Osteocyte (in vitro differentiated cells): Measurements from ENCODE around the gene FARS2. TPM values are rescaled to one million over a fixed set of nuclear protein-coding genes. Genes with fewer than 3 reads are reported as not detected.

ENCODE experiments used
- DNase-seq: peaks from one replicate; pipeline ENCODE4 v3.0.0; 2021; ENCODE audit warnings: mixed read lengths; ENCODE audit not compliant: unreplicated experiment; ENCODE audit errors: extremely low spot score
- H3K27ac Mint-ChIP-seq: one replicate; pipeline ENCODE4 v1.8.0; 2021; ENCODE audit warnings: mild to moderate bottlenecking, mixed read lengths; ENCODE audit not compliant: unreplicated experiment
- H3K27me3 Mint-ChIP-seq: one replicate; pipeline ENCODE4 v1.8.0; 2021; ENCODE audit warnings: mixed read lengths; ENCODE audit not compliant: unreplicated experiment
- H3K36me3 Mint-ChIP-seq: one replicate; pipeline ENCODE4 v1.8.0; 2021; ENCODE audit warnings: mixed read lengths; ENCODE audit not compliant: unreplicated experiment
- H3K4me1 Mint-ChIP-seq: one replicate; pipeline ENCODE4 v1.8.0; 2021; ENCODE audit warnings: mixed read lengths; ENCODE audit not compliant: unreplicated experiment
- H3K4me3 Mint-ChIP-seq: one replicate; pipeline ENCODE4 v1.8.0; 2021; ENCODE audit warnings: mild to moderate bottlenecking, moderate library complexity, mixed read lengths; ENCODE audit not compliant: unreplicated experiment
- H3K9me3 Mint-ChIP-seq: one replicate; pipeline ENCODE4 v1.8.0; 2021; ENCODE audit warnings: mixed read lengths; ENCODE audit not compliant: unreplicated experiment
- total RNA-seq: library from RNA; stranded (reverse); gene quantifications from 2 replicates; pipeline ENCODE4 v1.2.1, GENCODE V29; 2021
- TF ChIP-seq, protein P1 (sequence below): fragments of 200-600 bp; sonication (generic); IDR thresholded peaks from 2 replicates; pipeline ENCODE4 v1.5.0; 2021; ENCODE audit warnings: antibody characterized with exemption, mild to moderate bottlenecking, moderate library complexity

Gene FARS2
- total RNA-seq, 1 donor from 2014 or later = 17.4 TPM

DNA sequence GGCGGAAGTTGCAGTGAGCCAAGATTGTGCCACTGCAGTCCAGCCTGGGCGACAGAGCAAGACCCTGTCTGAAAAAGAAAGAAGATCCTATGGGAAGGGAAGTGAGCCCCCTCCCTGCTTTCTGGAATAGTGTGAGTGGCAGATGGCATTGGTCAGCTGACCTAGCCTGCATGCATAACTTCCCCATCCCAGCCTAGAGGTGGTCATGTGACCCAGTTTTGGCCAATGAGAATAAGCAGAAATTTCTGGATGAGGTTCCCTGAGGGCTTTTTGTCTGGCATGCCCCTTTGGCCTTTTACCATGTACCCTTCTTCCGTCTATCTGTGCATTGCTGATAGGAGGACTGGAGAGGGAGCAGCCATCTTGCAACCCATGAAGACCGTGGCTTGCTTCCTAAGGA lies 476.1 kb downstream of the FARS2 start:
- no peak overlapping the region for H3K4me3 Mint-ChIP-seq
- no peak overlapping the region for H3K27ac Mint-ChIP-seq
- TF ChIP-seq, protein P1, sequence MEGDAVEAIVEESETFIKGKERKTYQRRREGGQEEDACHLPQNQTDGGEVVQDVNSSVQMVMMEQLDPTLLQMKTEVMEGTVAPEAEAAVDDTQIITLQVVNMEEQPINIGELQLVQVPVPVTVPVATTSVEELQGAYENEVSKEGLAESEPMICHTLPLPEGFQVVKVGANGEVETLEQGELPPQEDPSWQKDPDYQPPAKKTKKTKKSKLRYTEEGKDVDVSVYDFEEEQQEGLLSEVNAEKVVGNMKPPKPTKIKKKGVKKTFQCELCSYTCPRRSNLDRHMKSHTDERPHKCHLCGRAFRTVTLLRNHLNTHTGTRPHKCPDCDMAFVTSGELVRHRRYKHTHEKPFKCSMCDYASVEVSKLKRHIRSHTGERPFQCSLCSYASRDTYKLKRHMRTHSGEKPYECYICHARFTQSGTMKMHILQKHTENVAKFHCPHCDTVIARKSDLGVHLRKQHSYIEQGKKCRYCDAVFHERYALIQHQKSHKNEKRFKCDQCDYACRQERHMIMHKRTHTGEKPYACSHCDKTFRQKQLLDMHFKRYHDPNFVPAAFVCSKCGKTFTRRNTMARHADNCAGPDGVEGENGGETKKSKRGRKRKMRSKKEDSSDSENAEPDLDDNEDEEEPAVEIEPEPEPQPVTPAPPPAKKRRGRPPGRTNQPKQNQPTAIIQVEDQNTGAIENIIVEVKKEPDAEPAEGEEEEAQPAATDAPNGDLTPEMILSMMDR = no peak
- no peak for DNase-seq
- H3K9me3 Mint-ChIP-seq = no peaks in the 10 kb centered on the region
- no peaks in the 10 kb centered on the region for H3K4me1 Mint-ChIP-seq
- no peaks in the 10 kb centered on the region for H3K27me3 Mint-ChIP-seq
- H3K36me3 Mint-ChIP-seq = no peaks in the 10 kb centered on the region

DNA sequence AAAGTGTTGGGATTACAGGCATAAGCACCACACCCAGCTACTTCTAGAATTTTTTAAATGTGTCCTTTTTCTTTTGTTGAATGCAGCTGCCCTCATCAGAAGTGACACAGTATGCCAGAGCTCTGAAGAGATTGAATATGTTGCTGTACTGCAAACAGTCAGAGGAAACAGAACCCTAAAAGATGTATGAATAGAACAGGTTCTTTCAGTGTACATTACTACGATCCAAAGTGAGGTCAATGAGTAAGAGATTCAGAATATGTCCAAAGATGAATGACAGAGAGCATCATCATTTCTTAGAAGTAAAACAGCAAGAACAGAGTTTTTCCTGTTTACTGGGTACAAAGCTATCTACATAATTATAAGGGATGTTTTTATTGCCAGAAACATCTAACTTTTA lies 476.9 kb downstream of the FARS2 start:
- DNase-seq = no peak
- Mint-ChIP-seq H3K4me1 (no peaks in the 10 kb centered on the region), H3K27ac (no peak overlapping the region), H3K27me3 (no peaks in the 10 kb centered on the region), H3K9me3 (no peaks in the 10 kb centered on the region), H3K4me3 (no peak overlapping the region), H3K36me3 (no peaks in the 10 kb centered on the region)
- TF ChIP-seq, protein P1 = no peak

DNA sequence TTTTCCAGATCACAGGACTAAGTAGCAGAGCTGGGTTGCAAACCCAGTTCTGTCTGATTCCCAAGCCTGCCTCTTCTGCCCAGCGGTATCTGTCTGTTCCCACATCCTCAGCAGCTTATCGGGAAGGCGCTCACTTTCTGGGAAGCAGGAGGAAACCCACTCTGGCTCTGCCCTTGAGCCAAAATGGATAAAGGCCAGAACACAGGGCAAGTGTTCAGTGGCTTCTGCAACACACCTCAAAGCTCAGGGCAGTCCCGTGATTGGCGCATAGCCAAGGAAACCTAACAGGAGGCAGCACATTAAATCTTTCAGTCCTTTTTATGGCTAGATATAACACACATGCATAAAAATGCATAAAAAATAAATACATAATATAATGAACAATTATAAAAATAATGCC lies 483.2 kb downstream of the FARS2 start:
- H3K36me3 Mint-ChIP-seq = no peaks in the 10 kb centered on the region
- no peak for DNase-seq
- no peaks in the 10 kb centered on the region for H3K9me3 Mint-ChIP-seq
- H3K27ac Mint-ChIP-seq = no peak overlapping the region
- H3K27me3 Mint-ChIP-seq = no peaks in the 10 kb centered on the region
- TF ChIP-seq, protein P1 = no peak
- H3K4me3 Mint-ChIP-seq = no peak overlapping the region
- peaks cover 4% of the 10 kb centered on the region for H3K4me1 Mint-ChIP-seq

DNA sequence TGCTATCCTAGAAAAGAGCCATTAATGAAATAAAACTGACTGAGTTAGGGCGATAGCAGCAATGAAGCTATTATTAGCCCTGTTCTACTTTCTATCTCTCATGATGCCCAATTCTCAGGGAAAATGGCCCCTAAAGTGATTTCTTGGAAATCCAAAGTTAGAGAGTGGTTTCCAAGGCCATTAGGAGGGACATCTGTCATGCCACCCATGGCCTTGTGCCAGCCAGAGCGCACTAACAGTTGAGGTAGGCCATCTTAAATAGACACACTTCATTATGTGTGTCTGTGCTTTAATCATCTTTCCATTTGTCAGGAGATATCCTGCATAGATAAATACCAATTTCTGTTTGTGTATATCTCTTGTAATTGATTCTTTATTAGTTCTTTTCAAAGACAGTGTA lies 483.8 kb downstream of the FARS2 start:
- H3K27me3 Mint-ChIP-seq = no peaks in the 10 kb centered on the region
- peaks cover 4% of the 10 kb centered on the region for H3K4me1 Mint-ChIP-seq
- no peaks in the 10 kb centered on the region for H3K9me3 Mint-ChIP-seq
- no peaks in the 10 kb centered on the region for H3K36me3 Mint-ChIP-seq
- no peak overlapping the region for H3K4me3 Mint-ChIP-seq
- no peak for DNase-seq
- H3K27ac Mint-ChIP-seq = no peak overlapping the region
- TF ChIP-seq, protein P1 = no peak

DNA sequence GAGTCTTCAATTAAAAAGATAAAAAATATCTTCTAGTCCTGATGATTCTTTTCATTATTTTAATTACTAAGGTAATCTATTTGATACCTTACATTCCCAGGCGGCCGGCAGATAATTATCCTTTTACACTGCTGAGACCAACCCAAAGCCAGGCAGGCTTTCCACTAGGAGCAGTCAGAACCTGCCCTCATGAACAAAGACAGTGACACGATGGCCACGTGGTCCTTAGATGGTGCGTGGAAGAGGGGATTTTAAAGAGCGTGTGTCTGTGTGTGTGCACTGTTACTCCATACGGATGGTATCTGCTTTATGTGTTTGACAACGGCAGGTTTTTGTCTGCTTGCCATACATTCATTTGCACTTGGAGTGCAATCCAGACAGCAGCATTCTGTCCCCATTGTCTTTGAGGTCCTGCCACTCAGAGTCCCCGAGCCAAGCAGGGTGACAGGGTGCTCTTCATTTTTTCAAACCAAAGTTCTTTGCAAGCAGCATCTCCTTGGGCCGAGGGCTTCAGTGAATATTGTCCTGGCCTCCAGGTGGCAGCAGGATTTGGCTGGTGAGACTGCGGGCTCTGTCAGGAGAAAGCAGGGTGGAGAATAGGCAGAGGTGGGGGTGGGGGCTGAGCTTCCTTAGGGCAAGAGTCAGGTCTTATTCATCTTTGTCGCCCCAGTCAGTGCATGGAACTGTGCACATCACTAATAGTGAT lies 484.9 kb downstream of the FARS2 start:
- Mint-ChIP-seq H3K27ac (no peak overlapping the region), H3K36me3 (no peaks in the 10 kb centered on the region), H3K27me3 (no peaks in the 10 kb centered on the region)

More for the DNA sequence above, 484.9 kb downstream of the FARS2 start:
- Mint-ChIP-seq H3K4me3 (no peak overlapping the region), H3K9me3 (no peaks in the 10 kb centered on the region), H3K4me1 (peaks cover 6% of the 10 kb centered on the region)
- TF ChIP-seq, protein P1 = peak; percentile 23
- DNase-seq = no peak
